ENCODE data around the gene PCBD2. TPM values are rescaled to one million over a fixed set of nuclear protein-coding genes. Genes with fewer than 3 reads are reported as not detected.
A peak's percentile ranks its signal among the peaks of the same experiment; 100 is the strongest.
"Not testable (repeated sequence)": the region's sequence is repeated elsewhere in the genome, so short reads cannot be mapped to it uniquely, and the experiment has no call there.

PCBD2 gene
- 25.1 TPM for total RNA-seq
- long read RNA-seq, transcript PCBD2-201 (4 exons, 1,223 nt), result major isoform, 40 of 45 reads
- long read RNA-seq, partial matches to known transcripts, result 1 of 45 reads
- long read RNA-seq, other reads (novel, unspliced or antisense), result 4 of 45 reads

GRCh38 chr5:134904610-134905245 is at the start of gene PCBD2:
PCBD2 (plus strand) TSS chr5:134905131; CDS start chr5:134905140, 9 bp downstream.
- DNase-seq, result peak; percentile 95
- intact Hi-C loops (cut with micrococcal nuclease), result no loop called here
- ATAC-seq, result peak; percentile 92

GRCh38 chr5:134856465-134856864 is 48.5 kb upstream of the PCBD2 start:
- ATAC-seq; intact Hi-C loops (cut with micrococcal nuclease); DNase-seq: not testable (repeated sequence)

- ATAC-seq, result no peak
- DNase-seq, result no peak
- intact Hi-C loops (cut with micrococcal nuclease), result no loop called here
Measured at GRCh38 chr5:134857401-134857800, 47.5 kb upstream of the PCBD2 start.

GRCh38 chr5:134864707-134865106 is 40.2 kb upstream of the PCBD2 start:
- intact Hi-C loops (cut with micrococcal nuclease), result no loop called here
- DNase-seq, result no peak
- ATAC-seq, result no peak

GRCh38 chr5:134873494-134873893 is 31.4 kb upstream of the PCBD2 start:
- intact Hi-C loops (cut with micrococcal nuclease), result no loop called here
- ATAC-seq (no peak), DNase-seq (no peak)

GRCh38 chr5:134873987-134874830 is 30.7 kb upstream of the PCBD2 start, which contains the start of gene TXNDC15:
TXNDC15 (plus strand) TSS chr5:134874371; CDS start chr5:134874428, 57 bp downstream.
- ATAC-seq (peak; percentile 96), DNase-seq (peak; percentile 95)
- intact Hi-C loops (cut with micrococcal nuclease), result no loop called here

GRCh38 chr5:134874831-134875655 is 29.9 kb upstream of the PCBD2 start:
- DNase-seq, result peak; percentile 75
- peak; percentile 77 for ATAC-seq
- intact Hi-C loops (cut with micrococcal nuclease), result no loop called here

- intact Hi-C loops (cut with micrococcal nuclease), result no loop called here
- DNase-seq (no peak), ATAC-seq (no peak)
Measured at GRCh38 chr5:134877159-134877558, 27.8 kb upstream of the PCBD2 start.

- intact Hi-C loops (cut with micrococcal nuclease), result no loop called here
Measured at GRCh38 chr5:134878403-134878802, 26.5 kb upstream of the PCBD2 start.

GRCh38 chr5:134879456-134879855 is 25.5 kb upstream of the PCBD2 start:
- ATAC-seq, result no peak
- DNase-seq, result no peak
- intact Hi-C loops (cut with micrococcal nuclease), result no loop called here

More at GRCh38 chr5:134878403-134878802, 26.5 kb upstream of the PCBD2 start:
- DNase-seq (no peak), ATAC-seq (no peak)

GRCh38 chr5:134880937-134881336 is 24.0 kb upstream of the PCBD2 start:
- DNase-seq; ATAC-seq; intact Hi-C loops (cut with micrococcal nuclease): not testable (repeated sequence)

GRCh38 chr5:134881711-134882110 is 23.2 kb upstream of the PCBD2 start:
- ATAC-seq; intact Hi-C loops (cut with micrococcal nuclease); DNase-seq: not testable (repeated sequence)

- DNase-seq, result no peak
- no peak for ATAC-seq
Measured at GRCh38 chr5:134887593-134888159, 17.3 kb upstream of the PCBD2 start.

GRCh38 chr5:134889335-134889734 is 15.6 kb upstream of the PCBD2 start:
- DNase-seq (no peak), ATAC-seq (no peak)
- intact Hi-C loops (cut with micrococcal nuclease), result no loop called here

More at GRCh38 chr5:134887593-134888159, 17.3 kb upstream of the PCBD2 start:
- intact Hi-C loops (cut with micrococcal nuclease), result no loop called here

GRCh38 chr5:134891473-134891872 is 13.5 kb upstream of the PCBD2 start:
- intact Hi-C loops (cut with micrococcal nuclease), result no loop called here

GRCh38 chr5:134892282-134892681 is 12.6 kb upstream of the PCBD2 start:
- DNase-seq, result no peak
- intact Hi-C loops (cut with micrococcal nuclease), result no loop called here
- no peak for ATAC-seq

More at GRCh38 chr5:134891473-134891872, 13.5 kb upstream of the PCBD2 start:
- ATAC-seq, result no peak
- DNase-seq, result no peak

- intact Hi-C loops (cut with micrococcal nuclease), result no loop called here
- ATAC-seq (no peak), DNase-seq (no peak)
Measured at GRCh38 chr5:134892926-134893325, 12.0 kb upstream of the PCBD2 start.

GRCh38 chr5:134893748-134894505 is 11.0 kb upstream of the PCBD2 start:
- ATAC-seq, result no peak
- intact Hi-C loops (cut with micrococcal nuclease), result no loop called here
- DNase-seq, result no peak
